Ishikawa (cell line): ENCODE data around the gene AQP7.

Experiments
- CEBPB ChIP-seq: IDR thresholded peaks from 2 replicates; pipeline ENCODE4 v1.6.1; 2012
- CREB1 ChIP-seq: IDR thresholded peaks from 2 replicates; pipeline ENCODE4 v1.6.1; 2012; ENCODE audit warnings: low read depth
- EGR1 ChIP-seq: IDR thresholded peaks from 2 replicates; pipeline ENCODE4 v1.6.1; 2012
- EP300 ChIP-seq: IDR thresholded peaks from 2 replicates; pipeline ENCODE4 v1.6.1; 2012; ENCODE audit warnings: borderline replicate concordance
- FOXM1 ChIP-seq: IDR thresholded peaks from 2 replicates; pipeline ENCODE4 v1.6.1; 2012; ENCODE audit warnings: low read depth, borderline replicate concordance
- MAX ChIP-seq: IDR thresholded peaks from 2 replicates; pipeline ENCODE4 v1.6.1; 2012
- NFIC ChIP-seq: IDR thresholded peaks from 2 replicates; pipeline ENCODE4 v1.6.1; 2012
- RAD21 ChIP-seq: IDR thresholded peaks from 2 replicates; pipeline ENCODE4 v1.6.1; 2012; ENCODE audit warnings: low read depth
- REST ChIP-seq: IDR thresholded peaks from 2 replicates; pipeline ENCODE4 v1.6.1; 2012; ENCODE audit warnings: low read depth, mild to moderate bottlenecking
- TAF1 ChIP-seq: IDR thresholded peaks from 2 replicates; pipeline ENCODE4 v1.6.1; 2012; ENCODE audit warnings: low read depth, mild to moderate bottlenecking
- TCF12 ChIP-seq: IDR thresholded peaks from 2 replicates; pipeline ENCODE4 v1.6.1; 2012; ENCODE audit warnings: low read depth
- TEAD4 ChIP-seq: IDR thresholded peaks from 2 replicates; pipeline ENCODE4 v1.6.1; 2012
- USF1 ChIP-seq: IDR thresholded peaks from 2 replicates; pipeline ENCODE4 v1.6.1; 2012
- YY1 ChIP-seq: IDR thresholded peaks from 2 replicates; pipeline ENCODE4 v1.6.1; 2012; ENCODE audit warnings: low read depth
- ZBTB7A ChIP-seq: IDR thresholded peaks from 2 replicates; pipeline ENCODE4 v1.6.1; 2012; ENCODE audit warnings: low read depth

AQP7 gene

GRCh38 chr9:33440204-33440603 is 37.8 kb upstream of the AQP7 start:
- TF ChIP-seq CREB1 (no peak), EP300 (no peak), TEAD4 (no peak), RAD21 (no peak), MAX (no peak), CEBPB (no peak), USF1 (no peak), NFIC (no peak), EGR1 (no peak), REST (no peak), FOXM1 (no peak), TAF1 (no peak), YY1 (no peak), TCF12 (no peak), ZBTB7A (no peak)

GRCh38 chr9:33439731-33440130 is 37.4 kb upstream of the AQP7 start:
- TF ChIP-seq NFIC, result peak; percentile 75
- peak; percentile 56; the same call in 1 of the 2 replicates for TF ChIP-seq EP300
- no peak for TF ChIP-seq REST
- peak; percentile 65; the same call in 1 of the 2 replicates for TF ChIP-seq TCF12
- TF ChIP-seq FOXM1, result no peak
- no peak for TF ChIP-seq ZBTB7A
- TF ChIP-seq TEAD4, result peak; percentile 71

GRCh38 chr9:33438926-33439680 is 36.7 kb upstream of the AQP7 start:
- no peak for TF ChIP-seq YY1
- no peak for TF ChIP-seq CREB1

- TF ChIP-seq ZBTB7A (no peak), RAD21 (no peak), MAX (no peak), USF1 (no peak), EGR1 (no peak), CEBPB (no peak), REST (no peak), TCF12 (no peak), EP300 (no peak), FOXM1 (no peak), CREB1 (no peak), TAF1 (no peak), YY1 (no peak), TEAD4 (no peak), NFIC (no peak)
Observed at GRCh38 chr9:33437898-33438297, 35.5 kb upstream of the AQP7 start.

GRCh38 chr9:33437205-33437604 is 34.8 kb upstream of the AQP7 start:
- TF ChIP-seq YY1 (no peak), CREB1 (no peak), TAF1 (no peak), TEAD4 (no peak), CEBPB (no peak), RAD21 (no peak), USF1 (no peak), EP300 (no peak), FOXM1 (no peak), MAX (no peak), ZBTB7A (no peak), TCF12 (no peak), EGR1 (no peak), NFIC (no peak)
